Urinary bladder (tissue), 4 donors: ENCODE measurements around the gene TNXB. TPM values are rescaled to one million over a fixed set of nuclear protein-coding genes. Genes with fewer than 3 reads are reported as not detected.
"Not testable (repeated sequence)": the region's sequence is repeated elsewhere in the genome, so short reads cannot be mapped to it uniquely, and the experiment has no call there.

Experiments used
- DNase-seq: peaks from one replicate; pipeline ENCODE4 v3.0.0-alpha.2; 2015; ENCODE audit errors: extremely low spot score
- H3K27ac ChIP-seq: one replicate; pipeline ENCODE4 v1.5.1; 2013; ENCODE audit warnings: low read depth, mild to moderate bottlenecking, moderate library complexity
- H3K36me3 ChIP-seq: one replicate; pipeline ENCODE4 v1.6.1; 2013; ENCODE audit warnings: mild to moderate bottlenecking, moderate library complexity; ENCODE audit not compliant: insufficient read depth
- H3K4me1 ChIP-seq: one replicate; pipeline ENCODE4 v1.6.1; 2013; ENCODE audit warnings: mild to moderate bottlenecking, moderate library complexity; ENCODE audit not compliant: insufficient read depth
- H3K4me3 ChIP-seq: one replicate; pipeline ENCODE4 v1.5.1; 2013; ENCODE audit warnings: low read depth, low read length
- WGBS: extraction: QIAGEN DNeasy Blood & Tissue Kit; methylation state at CpG from one replicate; pipeline ENCODE4 v1.1.7; 2013; 5-methylcytosine and 5-hydroxymethylcytosine counted together
- polyA plus RNA-seq: library from polyadenylated mRNA; stranded (reverse); fragments of 200-250 nt; gene quantifications from one replicate; pipeline ENCODE4 v1.2.3, GENCODE V29; 2013
- total RNA-seq: library from RNA; depleted of rRNA; stranded (reverse); fragments of >200 nt; gene quantifications from one replicate; pipeline ENCODE4 v1.2.3, GENCODE V29; 2014
- donor health status: healthy with polysubstance abuse.
- donor health status: healthy.

Gene TNXB
- total and polyA plus RNA-seq, 2 donors: 93.5 to 171 TPM

DNA sequence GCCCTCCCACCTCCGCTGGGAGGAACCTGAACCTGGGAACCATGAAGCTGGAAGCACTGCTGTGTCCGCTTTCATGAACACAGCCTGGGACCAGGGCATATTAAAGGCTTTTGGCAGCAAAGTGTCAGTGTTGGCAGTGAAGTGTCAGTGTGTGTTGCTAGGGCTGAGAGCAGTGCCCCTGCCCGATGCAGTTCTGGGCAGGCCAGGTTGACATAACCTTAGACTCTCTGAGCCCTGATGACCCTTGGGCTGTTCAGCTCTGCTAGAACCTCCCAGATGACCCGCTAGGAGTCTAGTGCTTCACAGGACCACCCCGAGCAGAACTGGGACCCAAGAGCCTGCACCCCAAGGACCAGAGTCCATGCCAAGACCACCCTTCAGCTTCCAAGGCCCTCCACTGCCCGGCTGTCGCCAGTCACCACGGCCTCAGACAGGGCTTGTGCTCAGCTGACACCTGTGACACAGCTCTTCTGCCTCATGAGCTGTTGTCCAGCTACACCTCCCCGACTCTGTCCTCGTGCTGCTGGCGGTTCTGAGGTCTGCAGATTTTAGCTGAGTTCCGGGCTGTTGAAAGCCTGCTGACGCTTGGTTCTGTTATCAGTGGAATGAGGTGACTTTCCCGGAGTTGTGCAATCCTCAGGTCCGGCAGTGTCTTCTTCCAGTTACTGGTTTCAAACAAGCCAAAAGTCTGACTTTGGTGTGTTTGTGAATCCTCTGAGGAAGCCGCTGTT, 73.7 kb downstream of the TNXB start:
- DNase-seq, H3K36me3 ChIP-seq, H3K27ac ChIP-seq, H3K4me1 ChIP-seq, H3K4me3 ChIP-seq: not testable (repeated sequence)
- WGBS: no CpG with 5 or more reads among the region's 16 CpGs

DNA sequence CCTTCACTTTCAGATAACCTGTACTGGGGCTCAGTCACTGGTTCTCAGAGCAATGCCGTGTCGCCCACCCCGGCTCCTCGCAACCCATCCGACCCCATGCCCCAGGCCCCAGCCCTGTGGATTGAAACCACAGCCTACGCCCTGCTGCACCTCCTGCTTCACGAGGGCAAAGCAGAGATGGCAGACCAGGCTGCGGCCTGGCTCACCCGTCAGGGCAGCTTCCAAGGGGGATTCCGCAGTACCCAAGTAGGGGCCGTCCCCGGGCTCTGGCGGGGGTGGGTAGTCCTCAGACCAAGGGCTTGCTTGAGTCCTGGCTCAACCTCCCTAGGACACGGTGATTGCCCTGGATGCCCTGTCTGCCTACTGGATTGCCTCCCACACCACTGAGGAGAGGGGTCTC, 79.6 kb downstream of the TNXB start:
- H3K27ac ChIP-seq, H3K4me1 ChIP-seq, H3K4me3 ChIP-seq, DNase-seq, H3K36me3 ChIP-seq: not testable (repeated sequence)
- 95% methylated on average over 8 of the region's 14 CpGs for WGBS

DNA sequence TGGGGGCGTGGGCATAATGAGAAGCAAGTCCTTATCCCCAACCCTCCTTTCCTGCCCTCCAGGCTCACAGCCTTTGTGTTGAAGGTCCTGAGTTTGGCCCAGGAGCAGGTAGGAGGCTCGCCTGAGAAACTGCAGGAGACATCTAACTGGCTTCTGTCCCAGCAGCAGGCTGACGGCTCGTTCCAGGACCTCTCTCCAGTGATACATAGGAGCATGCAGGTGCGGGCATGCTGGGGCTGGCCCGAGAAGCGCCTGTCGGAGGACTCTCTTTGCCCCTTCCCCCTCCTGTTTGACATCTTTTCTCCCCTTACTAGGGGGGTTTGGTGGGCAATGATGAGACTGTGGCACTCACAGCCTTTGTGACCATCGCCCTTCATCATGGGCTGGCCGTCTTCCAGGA, 80.5 kb downstream of the TNXB start:
- H3K4me1 ChIP-seq, DNase-seq, H3K27ac ChIP-seq, H3K36me3 ChIP-seq, H3K4me3 ChIP-seq: not testable (repeated sequence)
- 81% methylated on average over 7 of the region's 10 CpGs for WGBS

DNA sequence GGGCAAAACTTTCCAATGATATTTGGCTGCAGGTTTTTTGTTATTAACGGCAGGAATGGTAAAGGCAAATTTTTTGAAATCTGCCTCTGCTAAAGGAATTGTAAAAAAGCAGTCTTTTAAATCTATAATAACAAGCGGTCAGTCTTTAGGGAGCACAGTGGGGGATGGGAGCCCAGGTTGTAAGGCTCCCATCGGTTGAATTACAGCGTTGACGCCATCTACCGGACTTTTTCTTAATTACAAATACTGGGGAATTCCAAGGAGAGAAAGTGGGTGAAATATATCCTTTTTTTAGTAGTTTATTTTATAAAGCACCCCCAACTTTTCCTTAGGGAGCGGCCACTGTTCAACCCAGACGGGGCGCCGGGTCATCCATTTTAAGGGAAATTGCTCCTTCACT, 87.0 kb downstream of the TNXB start:
- not testable (repeated sequence) for H3K36me3 ChIP-seq, DNase-seq, H3K4me1 ChIP-seq, H3K4me3 ChIP-seq, H3K27ac ChIP-seq
- no CpG with 5 or more reads among the region's 10 CpGs for WGBS

DNA sequence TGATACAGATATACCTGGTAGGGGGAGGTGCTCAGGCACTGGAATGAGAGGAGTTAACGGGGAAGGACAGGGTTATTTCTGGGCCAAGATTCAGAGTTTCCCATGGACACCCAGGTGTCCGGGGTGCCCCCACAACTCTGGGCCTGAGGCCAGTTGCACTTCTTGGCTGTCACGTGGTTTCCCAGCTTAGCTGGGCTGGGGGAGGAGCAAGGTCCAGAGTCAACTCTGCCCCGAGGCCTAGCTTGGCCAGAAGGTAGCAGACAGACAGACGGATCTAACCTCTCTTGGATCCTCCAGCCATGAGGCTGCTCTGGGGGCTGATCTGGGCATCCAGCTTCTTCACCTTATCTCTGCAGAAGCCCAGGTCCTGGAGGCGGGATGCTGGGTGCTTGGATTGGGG, 94.6 kb downstream of the TNXB start, which contains the start of gene C4B:
Gene C4B, plus strand, starts transcription at position 249 of the 400 bp plus-strand sequence. Its CDS starts 51 bp downstream, at position 300.
- H3K36me3 ChIP-seq, H3K4me3 ChIP-seq, DNase-seq, H3K27ac ChIP-seq, H3K4me1 ChIP-seq: not testable (repeated sequence)
- WGBS: no CpG with 5 or more reads among the region's 6 CpGs

DNA sequence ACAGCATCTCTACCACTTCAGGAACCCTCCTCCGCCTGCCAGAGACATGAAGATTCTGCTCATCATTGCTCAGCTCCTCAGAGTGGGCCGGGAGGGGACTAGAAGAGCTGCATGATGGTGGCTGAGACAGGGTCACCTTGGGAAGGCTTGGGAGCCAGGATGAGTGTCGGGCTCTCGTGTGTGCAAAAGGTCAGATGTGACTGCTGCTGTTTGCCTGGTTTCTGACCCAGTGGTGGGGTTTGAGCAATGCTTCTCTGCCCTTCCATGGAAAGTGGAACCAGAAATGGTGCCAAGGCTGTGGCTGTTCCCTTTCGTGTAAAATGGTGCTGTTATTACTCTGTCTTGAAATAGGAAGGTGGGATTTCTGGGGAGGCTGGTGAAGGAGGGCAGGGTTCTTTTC, 95.4 kb downstream of the TNXB start:
- H3K4me1 ChIP-seq, H3K27ac ChIP-seq, DNase-seq, H3K36me3 ChIP-seq, H3K4me3 ChIP-seq: not testable (repeated sequence)
- WGBS: no CpG with 5 or more reads among the region's 5 CpGs

DNA sequence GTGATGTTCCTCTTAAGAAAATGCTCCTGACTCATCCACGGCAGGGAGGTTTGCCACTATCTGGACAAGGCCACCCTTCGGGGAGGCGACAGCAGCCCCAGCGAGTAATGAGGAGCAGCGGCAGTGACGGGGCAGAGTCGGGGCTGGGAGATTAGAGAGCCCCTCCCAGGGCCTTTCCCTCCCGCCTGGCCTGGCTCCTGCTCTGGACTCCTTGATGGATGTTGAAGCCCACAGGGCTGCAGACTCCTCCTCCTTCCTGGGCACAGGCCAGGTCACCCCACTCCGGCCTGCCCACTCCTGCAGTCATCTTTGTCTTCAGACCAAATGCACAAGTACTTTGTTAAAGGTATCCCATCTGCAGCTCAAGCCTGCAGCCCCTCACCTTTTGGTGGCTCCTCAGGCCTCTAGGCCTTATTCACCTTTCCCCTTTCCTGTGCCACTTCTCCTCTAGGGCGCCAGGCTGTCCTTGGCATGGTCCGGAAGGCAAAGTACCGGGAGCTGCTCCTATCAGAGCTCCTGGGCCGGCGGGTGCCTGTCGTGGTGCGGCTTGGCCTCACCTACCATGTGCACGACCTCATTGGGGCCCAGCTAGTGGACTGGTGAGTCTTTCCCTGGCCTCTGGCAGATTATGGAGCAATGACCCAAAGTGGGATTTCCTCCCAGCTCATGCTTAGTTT, 96.1 kb downstream of the TNXB start:
- not testable (repeated sequence) for H3K4me1 ChIP-seq, H3K4me3 ChIP-seq, H3K27ac ChIP-seq, DNase-seq, H3K36me3 ChIP-seq
- WGBS: 85% methylated on average over 16 of the region's 17 CpGs

DNA sequence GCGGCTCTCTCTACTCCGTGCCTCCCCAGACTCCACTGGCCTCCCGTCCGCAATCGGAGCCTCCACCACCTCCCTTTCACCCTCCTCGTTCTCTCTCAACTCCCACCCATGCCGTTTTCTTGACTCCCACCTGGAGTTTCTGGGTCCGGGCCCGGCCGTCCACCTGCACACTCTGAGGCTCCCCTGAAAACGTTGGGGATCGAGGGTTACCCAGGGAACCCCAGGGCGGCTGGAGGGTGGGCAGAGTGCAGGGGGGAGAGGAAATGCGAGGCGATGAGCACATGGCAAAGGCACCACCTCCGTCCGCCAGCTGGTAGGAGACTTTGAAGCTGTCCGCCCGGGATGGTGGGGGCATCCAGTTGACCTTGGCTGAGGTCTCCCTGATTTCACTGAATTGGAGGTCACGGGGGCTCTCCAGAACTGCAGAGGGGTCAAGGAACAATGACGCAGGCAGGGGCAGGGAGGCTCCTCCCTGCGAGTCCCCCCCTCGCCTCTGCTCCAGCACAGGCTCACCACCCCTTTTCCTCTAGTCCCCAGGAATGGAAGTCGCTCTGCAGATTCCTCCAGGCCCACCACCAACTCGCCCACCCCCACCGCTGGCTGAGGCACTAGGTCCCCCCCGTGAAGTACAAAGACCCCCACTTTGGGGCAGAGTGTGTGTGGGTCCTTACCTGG, 98.1 kb downstream of the TNXB start:
- H3K4me3 ChIP-seq, H3K4me1 ChIP-seq, H3K27ac ChIP-seq, DNase-seq, H3K36me3 ChIP-seq: not testable (repeated sequence)
- 83% methylated on average over 16 of the region's 27 CpGs for WGBS

DNA sequence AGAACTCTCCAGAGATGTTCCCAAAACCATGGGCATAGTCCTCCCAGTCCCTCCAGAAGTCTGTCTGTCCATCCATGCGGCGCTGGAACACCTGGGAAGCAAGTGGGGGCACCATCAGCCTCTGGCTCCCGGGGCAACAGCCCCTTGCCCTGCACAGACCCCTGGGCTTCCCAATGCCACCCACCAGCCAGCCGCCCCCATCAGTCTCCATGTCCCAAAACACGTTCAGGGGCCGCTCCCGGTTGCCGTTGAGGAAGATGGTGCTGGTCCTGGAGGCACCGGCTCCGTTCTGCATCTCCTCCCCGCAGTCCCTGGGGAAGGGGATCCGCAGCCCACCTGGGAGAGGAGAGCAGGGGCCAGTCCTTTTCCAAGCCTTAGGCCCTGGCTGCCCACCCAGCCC, 99.6 kb downstream of the TNXB start:
- not testable (repeated sequence) for DNase-seq, H3K4me3 ChIP-seq, H3K4me1 ChIP-seq, H3K27ac ChIP-seq, H3K36me3 ChIP-seq
- 72% methylated on average over 4 of the region's 12 CpGs for WGBS

DNA sequence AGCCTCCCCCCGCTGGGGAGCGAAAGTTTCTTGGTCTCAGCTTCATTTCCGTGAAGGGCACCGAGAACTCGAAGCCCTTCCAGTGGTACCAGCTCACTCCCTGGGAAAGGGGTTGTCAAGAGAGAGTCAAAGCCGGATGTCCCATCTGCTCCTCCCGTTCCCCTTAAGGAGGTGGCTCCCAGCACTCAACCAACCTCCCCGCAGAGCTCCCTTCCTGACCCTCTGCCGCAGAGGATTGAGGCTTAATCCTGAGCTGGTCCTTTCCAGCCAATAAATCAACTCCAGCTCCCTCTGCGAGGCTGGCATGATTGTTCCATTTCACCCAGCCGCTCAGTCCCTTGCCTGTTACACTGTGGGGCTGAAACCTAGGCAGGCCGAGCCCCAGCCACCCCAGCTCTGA, 100.5 kb downstream of the TNXB start:
- not testable (repeated sequence) for DNase-seq, H3K27ac ChIP-seq, H3K4me1 ChIP-seq, H3K36me3 ChIP-seq, H3K4me3 ChIP-seq
- WGBS: 21% methylated on average over 8 of the region's 12 CpGs

DNA sequence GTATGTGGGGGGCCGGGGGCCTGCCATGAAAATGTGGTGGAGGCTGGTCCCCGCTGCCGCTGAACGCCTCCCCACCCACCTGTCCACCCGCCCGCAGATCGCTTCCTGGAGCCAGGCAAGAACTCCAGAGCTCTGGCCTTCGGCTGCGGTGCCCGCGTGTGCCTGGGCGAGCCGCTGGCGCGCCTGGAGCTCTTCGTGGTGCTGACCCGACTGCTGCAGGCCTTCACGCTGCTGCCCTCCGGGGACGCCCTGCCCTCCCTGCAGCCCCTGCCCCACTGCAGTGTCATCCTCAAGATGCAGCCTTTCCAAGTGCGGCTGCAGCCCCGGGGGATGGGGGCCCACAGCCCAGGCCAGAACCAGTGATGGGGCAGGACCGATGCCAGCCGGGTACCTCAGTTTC, 101.1 kb downstream of the TNXB start:
- not testable (repeated sequence) for DNase-seq, H3K27ac ChIP-seq, H3K36me3 ChIP-seq, H3K4me1 ChIP-seq, H3K4me3 ChIP-seq
- no CpG with 5 or more reads among the region's 24 CpGs for WGBS

DNA sequence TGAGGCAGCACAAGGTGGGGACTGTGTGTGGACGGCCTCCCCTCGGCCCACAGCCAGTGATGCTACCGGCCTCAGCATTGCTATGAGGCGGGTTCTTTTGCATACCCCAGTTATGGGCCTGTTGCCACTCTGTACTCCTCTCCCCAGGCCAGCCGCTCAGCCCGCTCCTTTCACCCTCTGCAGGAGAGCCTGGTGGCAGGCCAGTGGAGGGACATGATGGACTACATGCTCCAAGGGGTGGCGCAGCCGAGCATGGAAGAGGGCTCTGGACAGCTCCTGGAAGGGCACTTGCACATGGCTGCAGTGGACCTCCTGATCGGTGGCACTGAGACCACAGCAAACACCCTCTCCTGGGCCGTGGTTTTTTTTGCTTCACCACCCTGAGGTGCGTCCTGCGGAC, 102.1 kb downstream of the TNXB start:
- 80% methylated on average over 12 of the region's 12 CpGs for WGBS

DNA sequence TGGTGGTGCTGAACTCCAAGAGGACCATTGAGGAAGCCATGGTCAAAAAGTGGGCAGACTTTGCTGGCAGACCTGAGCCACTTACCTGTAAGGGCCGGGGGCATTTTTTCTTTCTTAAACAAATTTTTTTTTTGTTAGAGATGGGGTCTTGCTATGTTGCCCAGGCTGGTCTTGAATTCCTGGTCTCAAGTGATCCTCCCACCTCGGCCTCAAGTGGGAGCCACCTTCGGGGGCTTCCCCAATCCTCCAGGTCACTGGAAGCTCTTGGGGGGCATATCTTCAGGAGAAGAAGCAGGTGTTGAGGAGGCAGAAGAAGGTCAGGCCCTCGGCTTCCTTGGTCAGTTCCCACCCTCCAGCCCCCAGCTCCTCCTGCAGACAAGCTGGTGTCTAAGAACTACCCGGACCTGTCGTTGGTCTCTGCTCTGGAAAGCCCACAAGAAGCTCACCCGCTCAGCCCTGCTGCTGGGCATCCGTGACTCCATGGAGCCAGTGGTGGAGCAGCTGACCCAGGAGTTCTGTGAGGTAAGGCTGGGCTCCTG, 103.1 kb downstream of the TNXB start:
- H3K36me3 ChIP-seq, H3K4me3 ChIP-seq, H3K4me1 ChIP-seq, H3K27ac ChIP-seq, DNase-seq: not testable (repeated sequence)
- WGBS: 78% methylated on average over 8 of the region's 8 CpGs

More for the DNA sequence above, 102.1 kb downstream of the TNXB start:
- H3K36me3 ChIP-seq, H3K4me3 ChIP-seq, H3K4me1 ChIP-seq, DNase-seq, H3K27ac ChIP-seq: not testable (repeated sequence)

DNA sequence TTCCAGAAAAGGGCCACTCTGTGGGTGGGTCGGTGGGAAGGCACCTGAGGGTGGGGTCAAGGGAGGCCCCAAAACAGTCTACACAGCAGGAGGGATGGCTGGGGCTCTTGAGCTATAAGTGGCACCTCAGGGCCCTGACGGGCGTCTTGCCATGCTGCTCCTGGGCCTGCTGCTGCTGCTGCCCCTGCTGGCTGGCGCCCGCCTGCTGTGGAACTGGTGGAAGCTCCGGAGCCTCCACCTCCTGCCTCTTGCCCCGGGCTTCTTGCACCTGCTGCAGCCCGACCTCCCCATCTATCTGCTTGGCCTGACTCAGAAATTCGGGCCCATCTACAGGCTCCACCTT, 103.6 kb downstream of the TNXB start:
- H3K4me3 ChIP-seq, H3K27ac ChIP-seq, H3K36me3 ChIP-seq, H3K4me1 ChIP-seq, DNase-seq: not testable (repeated sequence)
- WGBS: 82% methylated on average over 9 of the region's 9 CpGs
